HG03442 (cell line): ENCODE data around the gene PDS5A.
"Not testable (repeated sequence)": the region's sequence is repeated elsewhere in the genome, so short reads cannot be mapped to it uniquely, and the experiment has no call there.

Experiments
- ATAC-seq: cut with Tn5 transposase; IDR thresholded peaks from one replicate; pipeline ENCODE4 v1.9.1; 2021; ENCODE audit warnings: mild to moderate bottlenecking, moderate library complexity; ENCODE audit not compliant: unreplicated experiment

PDS5A gene

DNA sequence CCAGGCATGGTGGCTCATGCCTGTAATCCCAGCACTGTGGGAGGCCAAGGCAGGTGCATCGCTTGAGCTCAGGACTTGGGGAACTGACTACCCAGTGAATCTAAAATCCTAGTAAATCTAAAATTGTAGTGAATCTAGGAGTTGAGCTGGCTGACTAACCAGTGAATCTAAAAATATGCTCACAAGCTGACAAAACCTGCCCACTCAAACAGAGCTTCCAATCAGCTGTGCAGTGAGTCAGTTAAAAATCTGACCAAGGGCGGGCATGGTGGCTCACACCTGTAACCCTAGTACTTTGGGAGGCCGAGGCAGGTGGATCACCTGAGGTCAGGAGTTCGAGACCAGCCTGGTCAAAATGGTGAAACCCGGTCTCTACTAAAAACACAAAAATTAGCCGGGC is 72.7 kb downstream of the PDS5A start:
- not testable (repeated sequence) for ATAC-seq

DNA sequence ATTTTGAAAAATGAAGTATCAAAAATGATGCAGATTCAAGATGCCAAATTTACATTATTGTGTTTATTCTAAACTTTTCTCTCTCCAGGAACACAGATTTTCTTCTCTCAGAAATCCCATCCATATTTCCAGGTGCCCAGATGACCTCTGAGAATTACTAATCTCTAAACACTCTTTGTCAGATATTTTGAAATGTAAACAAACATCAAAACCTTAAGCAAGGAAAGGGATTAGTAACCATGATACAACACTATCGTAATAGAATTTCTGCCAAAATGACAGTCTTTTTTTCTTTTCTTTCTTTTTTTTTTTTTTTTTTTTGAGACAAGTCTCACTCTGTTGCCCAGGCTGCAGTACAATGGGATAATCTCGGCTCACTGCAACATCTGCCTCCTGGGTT is 76.7 kb downstream of the PDS5A start:
- no peak for ATAC-seq

DNA sequence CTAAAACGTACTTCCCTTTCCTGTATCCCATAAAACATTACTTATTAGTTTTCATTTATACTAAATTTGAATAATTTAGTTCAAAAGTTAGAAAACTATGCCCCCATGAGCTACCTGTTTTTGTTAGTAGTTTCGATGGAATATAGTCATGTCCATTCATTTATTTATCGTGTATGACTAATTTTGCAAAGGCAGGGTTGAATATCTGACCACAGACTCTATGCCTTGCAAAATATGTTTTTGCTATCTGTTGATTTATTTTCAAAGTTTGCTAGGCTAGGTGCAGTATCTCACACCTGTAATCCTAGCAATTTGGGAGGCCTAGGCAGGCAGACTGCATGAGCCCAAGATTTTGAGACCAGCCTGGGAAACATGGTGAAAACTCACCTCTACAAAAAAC is 78.4 kb downstream of the PDS5A start:
- no peak for ATAC-seq

DNA sequence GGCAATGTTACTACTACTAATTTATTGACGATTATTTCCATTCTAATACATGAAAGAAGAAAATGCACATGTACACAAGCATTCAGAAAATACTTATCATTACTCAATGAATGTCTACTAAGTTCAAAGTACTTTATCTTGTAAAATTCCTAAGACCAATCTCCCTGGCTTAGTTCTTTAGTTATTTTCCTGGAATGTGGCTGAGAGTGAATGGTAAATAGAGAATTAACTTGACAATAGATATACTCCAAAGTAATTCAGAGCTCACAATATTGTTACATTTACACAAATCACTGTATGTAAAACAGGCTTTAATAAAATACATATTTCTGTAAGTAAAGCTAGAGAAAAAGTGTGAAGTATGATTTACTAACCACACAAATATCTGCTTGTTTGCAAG is 79.7 kb downstream of the PDS5A start:
- no peak for ATAC-seq

DNA sequence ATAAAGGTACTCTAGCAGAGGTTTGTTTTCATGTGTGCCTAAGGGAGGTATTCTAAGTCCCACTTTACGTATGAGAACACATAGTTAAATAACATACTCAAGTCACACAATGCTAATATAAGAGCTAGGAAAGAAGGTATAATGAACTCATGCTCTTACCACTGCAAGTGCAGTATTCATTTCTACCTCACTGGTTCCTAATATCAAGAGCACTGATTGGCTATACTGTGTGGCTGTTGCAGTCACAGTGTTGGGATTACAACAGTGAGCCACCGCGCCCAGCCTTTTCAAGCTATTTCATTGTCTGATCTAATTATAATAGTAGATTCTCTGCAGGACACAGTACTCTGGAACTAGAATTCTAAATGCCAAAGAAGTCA is 84.0 kb downstream of the PDS5A start:
- ATAC-seq: no peak

DNA sequence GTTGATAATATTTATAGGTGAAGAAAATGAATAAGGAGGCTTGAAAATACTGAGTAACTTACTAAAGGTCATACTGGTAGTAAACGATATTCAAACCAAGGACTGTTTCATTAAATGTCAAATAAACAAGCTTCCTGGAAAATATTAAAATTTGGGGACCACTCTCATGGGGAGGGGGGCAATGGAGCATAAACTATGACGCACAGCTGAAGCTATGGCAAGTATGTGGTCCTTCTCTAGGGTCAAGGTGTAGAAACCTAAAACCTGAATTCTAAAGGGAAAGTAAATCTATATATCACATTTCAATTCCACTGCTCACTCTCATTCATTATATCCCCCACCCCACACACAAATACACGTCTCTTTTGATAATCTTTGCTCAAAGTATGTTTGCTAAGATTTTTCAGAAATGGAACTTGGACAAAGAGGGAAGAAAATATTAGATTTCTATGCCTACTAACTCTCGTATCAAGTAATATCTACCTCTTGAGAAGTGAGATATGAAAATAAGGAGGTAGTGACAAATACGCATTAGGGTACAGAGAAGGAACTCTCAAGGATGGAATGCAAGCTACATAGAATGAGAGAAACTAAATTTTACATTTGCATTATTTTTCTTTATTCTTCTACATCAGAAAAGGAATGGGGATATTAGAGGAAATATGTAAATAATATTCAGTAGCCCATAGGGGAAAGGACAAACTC is 84.6 kb downstream of the PDS5A start:
- ATAC-seq: no peak

DNA sequence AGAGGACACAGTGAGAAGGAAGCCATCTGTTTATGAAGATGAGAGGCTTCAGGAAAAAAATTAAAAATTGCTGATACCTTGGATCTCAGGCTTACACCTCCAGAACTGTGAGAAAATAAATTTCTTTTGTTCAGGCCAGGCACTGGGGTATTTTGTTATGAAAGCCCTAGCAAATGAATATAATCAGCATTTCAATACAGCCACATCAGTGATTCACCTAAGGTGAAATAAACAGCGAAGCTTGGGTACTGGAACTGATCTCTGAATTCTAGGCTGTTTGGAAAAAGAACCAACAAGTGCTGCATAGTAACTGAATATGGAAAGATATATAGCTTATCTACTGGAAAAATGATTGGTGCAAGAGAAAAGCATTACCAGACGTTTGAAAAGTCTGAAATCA is 88.5 kb downstream of the PDS5A start:
- ATAC-seq: no peak

DNA sequence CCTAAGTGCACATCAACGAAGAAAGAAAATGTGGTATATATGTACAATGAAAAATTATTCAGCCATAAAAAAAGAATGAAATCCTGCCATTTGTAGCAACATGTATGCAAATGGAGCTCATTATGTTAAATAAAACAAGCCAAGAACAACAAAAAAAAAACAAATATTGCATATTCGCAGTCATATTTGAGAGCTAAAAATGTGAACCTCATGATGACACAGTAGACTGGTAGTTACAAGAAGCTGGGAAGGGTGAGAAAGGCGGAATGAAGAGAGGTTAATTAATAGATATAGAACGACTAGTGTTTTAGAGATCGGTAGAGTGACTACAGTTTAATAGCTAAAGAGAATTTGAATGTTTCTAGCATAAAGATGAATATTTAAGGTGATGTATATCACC is 89.2 kb downstream of the PDS5A start:
- no peak for ATAC-seq

DNA sequence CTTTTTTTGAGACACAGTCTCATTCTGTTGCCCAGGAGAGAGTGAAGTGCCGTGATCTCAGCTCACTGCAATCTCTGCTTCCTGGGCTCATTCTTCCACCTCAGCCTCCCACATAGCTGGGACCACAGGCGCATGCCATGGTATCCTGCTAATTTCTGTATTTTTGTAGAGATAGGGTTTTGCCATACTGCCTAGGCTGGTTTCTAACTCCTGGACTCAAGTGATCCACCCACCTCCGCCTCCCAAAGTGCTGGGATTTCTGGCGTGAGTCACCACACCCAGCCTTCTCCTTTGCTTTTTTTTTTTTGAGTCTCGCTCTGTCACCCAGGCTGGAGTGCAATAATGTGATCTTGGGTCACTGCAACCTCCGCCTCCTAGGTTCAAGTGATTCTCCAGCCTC is 94.1 kb downstream of the PDS5A start:
- ATAC-seq: no peak

DNA sequence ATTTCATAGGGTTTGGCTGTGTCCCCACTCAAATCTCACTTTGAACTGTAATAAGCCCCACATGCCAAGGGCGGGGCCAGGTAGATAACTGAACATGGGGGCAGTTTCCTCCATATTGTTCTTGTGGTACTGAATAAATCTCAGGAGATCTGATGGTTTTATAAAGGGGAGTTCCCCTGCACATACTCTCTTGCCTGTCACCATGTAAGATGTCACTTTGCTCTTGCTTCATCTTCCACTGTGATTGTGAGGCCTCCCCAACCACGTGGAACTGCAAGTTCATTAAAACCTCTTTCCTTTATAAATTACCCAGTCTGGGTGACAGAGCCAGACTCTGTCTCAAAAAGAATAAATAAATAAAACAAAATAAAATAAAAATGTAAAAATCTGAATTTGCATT is 95.9 kb downstream of the PDS5A start:
- no peak for ATAC-seq

DNA sequence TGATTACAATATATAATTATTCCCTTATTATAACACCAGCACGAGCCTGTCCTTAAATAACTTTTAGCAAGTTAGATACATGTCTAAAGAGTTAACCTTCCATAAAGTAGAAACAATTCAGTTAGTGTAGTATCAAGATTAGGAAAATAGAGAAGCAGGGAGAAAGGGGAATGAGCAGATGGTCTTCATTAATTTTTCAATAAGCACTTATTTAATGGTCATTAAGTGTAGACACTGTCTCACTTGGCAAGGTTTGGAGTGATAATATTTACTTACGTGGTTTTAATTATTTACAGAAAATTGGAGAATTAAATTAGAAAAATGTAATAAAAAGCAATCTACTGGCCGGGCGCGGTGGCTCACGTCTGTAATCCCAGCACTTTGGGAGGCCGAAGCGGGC is 99.7 kb downstream of the PDS5A start:
- no peak for ATAC-seq

DNA sequence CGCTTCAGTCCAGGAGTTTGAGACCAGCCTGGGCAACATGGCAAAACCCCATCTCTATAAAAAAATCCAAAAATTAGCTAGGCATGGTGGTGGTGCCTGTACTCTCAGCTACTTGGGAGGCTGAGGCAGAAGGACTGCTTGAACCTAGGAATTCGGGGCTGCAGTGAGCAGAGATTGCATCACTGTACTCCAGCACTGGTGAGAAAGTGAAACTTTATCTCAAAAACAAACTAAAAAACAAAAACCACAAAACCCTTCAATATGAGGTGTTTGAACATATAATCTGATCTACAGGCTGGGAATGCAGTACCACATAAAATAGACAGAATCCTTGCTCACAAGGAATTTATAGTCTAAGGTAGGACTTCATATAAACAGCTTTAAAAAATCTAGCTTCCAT is 103.9 kb downstream of the PDS5A start:
- ATAC-seq: no peak

DNA sequence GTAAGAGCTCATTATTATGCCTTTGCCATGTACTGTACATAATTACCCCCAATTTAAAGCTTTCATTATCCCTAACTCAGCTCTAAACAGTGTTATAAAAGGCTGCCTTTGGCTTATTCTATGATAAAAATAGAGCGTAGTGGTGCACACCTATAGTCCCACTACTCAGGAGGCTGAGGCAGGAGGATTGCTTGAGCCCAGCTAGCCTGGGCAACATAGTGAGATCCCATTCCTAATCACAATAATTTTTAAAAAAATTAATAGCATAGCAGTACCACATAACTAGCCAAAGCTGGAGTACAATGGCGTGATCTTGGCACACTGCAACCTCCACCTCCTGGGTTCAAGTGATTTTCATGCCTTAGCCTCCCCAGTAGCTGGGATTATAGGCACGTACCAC is 112.4 kb downstream of the PDS5A start:
- no peak for ATAC-seq

DNA sequence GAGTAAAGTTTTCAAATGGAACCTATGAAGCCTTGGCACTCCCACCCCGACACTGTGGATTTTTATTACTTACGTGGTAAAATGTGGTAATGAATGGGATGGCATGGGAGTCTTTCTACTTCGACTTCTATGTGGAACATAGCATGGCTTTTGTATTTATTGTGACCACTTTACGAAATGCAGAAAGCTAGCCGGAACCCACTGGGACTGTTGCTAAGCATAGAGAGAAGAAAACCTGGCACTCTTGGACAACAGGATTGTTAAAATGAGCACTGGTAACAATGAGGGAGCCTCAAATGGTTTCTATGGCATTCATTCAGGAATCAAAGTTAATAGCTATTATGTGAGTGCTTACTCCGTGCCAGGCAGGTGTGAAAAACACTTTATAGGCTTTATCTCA is 113.3 kb downstream of the PDS5A start:
- ATAC-seq: no peak

DNA sequence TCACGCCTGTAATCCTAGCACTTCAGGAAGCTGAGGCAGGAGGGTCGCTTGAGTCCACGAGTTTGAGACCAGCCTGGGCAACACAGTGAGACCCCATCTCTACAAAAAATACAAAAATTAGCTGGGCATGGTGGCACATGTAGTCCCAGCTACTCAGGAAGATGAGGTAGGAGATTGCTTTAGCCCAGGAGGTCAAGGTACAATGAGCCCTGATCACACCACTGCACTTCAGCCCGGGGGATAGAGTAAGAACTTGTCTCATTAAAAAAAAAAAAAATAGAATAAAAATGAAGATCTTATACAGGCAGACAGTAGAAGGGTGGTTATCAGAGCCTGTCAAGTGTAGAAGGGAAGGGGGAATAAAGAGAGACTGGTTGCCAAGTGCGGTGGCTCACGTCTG is 116.9 kb downstream of the PDS5A start:
- no peak for ATAC-seq

DNA sequence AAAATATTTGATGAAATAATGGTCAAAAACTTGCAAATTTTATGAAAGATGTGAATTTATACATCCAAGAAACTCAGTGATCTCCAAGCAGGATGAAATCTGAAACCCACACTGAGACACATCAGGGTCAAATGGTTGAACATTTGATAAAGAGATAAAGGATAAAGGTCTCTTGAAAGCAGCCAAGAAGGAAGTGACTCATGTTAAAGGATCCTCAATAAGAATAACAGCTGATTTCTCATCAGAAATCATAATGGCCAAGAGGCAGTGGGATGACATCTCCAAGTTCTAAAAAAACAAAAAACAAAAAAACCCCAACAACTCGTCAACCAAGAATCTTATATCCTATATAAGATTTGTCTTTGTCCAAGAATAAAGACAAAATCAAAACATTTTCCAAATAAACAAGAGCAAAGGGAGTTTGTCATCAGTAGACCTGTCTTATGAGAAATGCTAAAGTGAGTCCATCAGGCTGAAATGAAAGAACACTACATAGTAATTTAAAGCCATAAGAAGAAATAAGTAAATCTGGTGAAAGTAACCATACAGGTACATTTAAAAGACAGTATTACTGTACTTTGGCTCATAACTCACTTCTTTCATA is 121.7 kb downstream of the PDS5A start:
- ATAC-seq: no peak

DNA sequence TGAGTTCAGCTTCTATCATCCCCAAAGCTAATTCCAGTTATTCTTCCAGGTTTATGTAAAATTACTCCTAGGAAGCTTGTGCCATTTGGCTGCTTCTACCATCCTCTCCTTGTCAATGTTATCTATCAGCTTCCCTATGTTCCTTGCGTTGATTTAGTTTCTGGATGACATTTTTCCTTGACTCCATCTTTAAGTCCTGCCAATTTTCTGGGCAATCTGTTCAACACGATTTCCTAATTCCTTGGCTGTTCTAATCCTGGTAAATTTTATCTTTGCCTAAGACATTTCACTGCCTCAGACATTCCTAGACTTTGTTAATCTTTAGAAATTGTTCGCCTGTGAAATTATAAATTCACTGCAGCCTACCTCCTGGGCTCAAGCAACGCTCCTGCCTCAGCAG is 125.1 kb downstream of the PDS5A start:
- no peak for ATAC-seq

DNA sequence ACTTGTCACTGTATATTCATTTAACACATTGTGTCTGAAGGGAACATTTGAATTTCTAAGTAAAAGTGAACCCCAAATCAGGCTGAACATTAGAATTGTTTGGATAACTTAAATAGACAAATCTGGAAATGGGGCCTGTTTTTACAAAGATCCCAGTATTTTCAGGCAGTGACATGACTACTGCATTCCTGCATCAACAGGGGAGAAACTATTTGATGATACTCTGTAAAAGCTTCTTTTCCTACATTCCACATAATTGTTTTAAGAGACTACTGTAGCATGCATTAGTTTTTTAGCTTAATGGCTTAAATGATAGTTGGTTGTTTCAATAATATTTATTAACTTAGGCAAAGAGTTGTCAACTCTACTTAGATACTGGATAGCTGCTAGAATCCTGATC is 127.0 kb downstream of the PDS5A start:
- no peak for ATAC-seq

DNA sequence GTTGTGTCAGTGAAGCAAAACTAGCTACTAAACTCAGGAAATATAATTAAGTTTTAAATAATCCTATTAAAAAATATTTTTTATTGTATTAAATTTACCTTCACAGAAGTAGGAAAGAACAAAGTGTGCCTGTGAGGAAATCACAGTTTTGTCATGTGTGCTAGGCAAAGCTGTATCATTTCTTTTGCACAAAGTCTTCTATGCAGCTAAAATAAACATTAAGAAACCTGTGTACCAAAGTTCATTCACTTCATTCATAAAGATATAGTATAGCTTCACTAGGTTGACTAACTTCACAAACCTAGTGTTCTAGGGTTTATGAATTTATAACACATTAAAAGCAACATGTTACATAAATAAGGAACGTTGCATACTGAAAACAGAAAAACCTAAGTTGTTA is 131.0 kb downstream of the PDS5A start:
- no peak for ATAC-seq

DNA sequence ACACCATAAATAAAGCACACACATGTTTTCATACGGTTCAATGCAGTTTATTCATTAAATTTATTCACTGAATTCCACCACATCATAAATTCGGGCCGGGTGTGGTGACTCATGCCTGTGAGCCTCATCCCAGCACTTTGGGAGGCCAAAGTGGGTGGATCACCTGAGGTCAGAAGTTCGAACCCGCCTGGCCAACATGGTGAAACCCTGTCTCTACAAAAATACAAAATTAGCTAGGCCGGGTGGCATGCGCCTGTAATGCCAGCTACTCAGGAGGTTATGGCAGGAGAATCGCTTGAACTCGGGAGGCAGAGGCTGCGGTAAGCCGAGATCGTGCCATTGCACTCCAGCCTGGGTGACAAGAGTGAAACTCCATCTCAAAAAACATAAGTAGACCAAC is 131.6 kb downstream of the PDS5A start:
- ATAC-seq: no peak

DNA sequence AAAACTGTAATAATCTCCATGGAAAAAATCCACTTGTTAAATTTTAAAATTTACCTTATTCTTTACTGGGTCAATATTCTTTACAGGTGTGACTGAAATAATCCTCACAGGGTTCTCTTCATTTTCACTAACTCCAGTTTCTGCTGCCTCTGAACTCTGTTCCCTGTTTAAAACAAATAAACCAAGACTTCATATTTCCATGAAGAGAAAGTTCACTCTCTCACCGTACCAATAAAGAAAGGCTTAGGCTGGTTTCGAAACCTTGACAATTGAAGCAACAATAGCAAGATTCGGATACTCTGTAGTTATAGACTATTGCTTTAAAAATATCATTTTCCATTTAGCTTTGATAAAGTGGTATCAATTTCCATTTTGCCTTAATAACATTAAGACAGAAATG is 135.8 kb downstream of the PDS5A start:
- no peak for ATAC-seq

DNA sequence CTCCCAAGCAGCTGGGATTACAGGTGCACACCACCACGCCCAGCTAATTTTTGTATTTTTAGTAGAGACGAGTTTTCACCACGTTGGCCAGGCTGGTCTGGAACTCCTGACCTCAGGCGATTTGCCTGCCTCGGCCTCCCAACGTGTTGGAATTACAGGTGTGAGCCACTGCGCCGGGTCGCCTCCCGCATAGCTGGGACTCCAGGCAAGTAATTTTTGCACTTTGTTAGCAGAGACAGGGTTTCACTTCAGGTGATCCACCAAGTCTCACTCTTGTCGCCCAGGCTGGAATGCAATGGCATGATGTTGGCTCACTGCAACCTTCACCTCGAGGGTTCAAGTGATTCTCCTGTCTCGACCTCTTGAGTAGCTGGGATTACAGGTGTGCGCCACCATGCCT is 137.2 kb downstream of the PDS5A start:
- ATAC-seq: not testable (repeated sequence)

DNA sequence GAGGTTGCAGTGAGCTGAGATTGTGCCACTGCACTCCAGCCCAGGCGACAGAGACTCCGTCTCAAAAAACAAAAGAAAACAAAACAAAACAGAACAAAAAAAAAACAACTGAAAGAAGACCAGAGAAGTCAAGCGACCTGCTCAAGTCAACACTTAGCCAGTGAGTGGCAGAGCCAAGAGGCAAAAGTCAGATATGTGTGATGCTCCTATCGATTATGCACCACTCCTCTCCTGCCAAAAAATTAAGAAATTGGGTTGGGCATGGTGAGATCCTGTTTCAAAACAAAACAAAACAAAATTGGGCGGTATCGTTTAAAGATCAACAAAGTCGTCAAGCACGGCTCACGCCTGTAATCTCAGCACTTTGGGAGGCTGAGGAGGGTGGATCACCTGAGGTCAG is 137.7 kb downstream of the PDS5A start:
- ATAC-seq: no peak
